Endothelial cell of umbilical vein (primary cell): ENCODE measurements around the gene C17orf114.

Source experiments
- BruUV-seq: library from RNA; stranded (reverse); fragments of 400-500 nt; replicated peaks from 2 replicates; lab custom pipeline; 2021; lab: Mats Ljungman, UMichigan
- CTCF ChIA-PET: fragments of 300-600, 350-600 bp; sonication (Branson Sonifier 250); formaldehyde crosslinking; loops from one replicate; lab custom pipeline; 2021; ENCODE audit warnings: antibody characterized with exemption, inconsistent platforms; lab: Charles Lee
- POLR2A ChIA-PET: fragments of 300-600, 350-600 bp; sonication (Branson Sonifier 250); formaldehyde crosslinking; loops from one replicate; lab custom pipeline; 2021; ENCODE audit warnings: antibody characterized with exemption, inconsistent platforms; lab: Charles Lee
- DNase-seq: peaks from one replicate; pipeline ENCODE4 v3.0.0-alpha.2; 2011; ENCODE audit warnings: low read depth, low spot score
- FAIRE-seq: peaks from 2 replicates; lab custom pipeline; 2011; peaks lifted over from hg19 to GRCh38; lab: Jason Lieb, UNC
- H2AFZ ChIP-seq: 2 replicates; pipeline ENCODE4 v1.6.0; 2012; ENCODE audit warnings: low read depth, low read length, control low read depth, inconsistent platforms
- H3K27ac ChIP-seq: 2 replicates; pipeline ENCODE4 v1.5.1; 2011; ENCODE audit warnings: low read depth, mild to moderate bottlenecking, control low read depth, low read length, moderate library complexity; ENCODE audit not compliant: insufficient read depth
- H3K27me3 ChIP-seq, 2 experiments: 2 replicates each; pipeline versions ENCODE4 v1.6.0 to v1.6.1; 2011; ENCODE audit warnings: low read length in 2 of 2, mixed read lengths in 1 of 2; ENCODE audit not compliant: control insufficient read depth in 2 of 2, insufficient read depth in 2 of 2
- H3K36me3 ChIP-seq, 2 experiments: 2 replicates in 1 of 2; 3 replicates in 1 of 2; pipeline ENCODE4 v1.5.1; 2011; ENCODE audit warnings: low read length in 2 of 2, mild to moderate bottlenecking in 1 of 2, moderate library complexity in 1 of 2; ENCODE audit not compliant: control insufficient read depth in 2 of 2, insufficient read depth in 2 of 2; ENCODE audit errors: extremely low read depth in 1 of 2
- H3K4me1 ChIP-seq: 3 replicates; pipeline ENCODE4 v1.5.1; 2011; ENCODE audit warnings: mild to moderate bottlenecking, low read length; ENCODE audit not compliant: control insufficient read depth, insufficient read depth; ENCODE audit errors: extremely low read depth
- H3K4me2 ChIP-seq: 2 replicates; pipeline ENCODE4 v1.6.1; 2011; ENCODE audit warnings: low read length, control low read depth, mixed read lengths; ENCODE audit not compliant: insufficient read depth
- H3K4me3 ChIP-seq, 3 experiments: fragments of 200-600 bp in 1 of 3; sonication (generic), shearing (Covaris generic) in 1 of 3; replicated peaks in 1 of 3; 2 replicates each; pipeline ENCODE4 v1.5.1; 2011 to 2016; ENCODE audit warnings: control low read depth in 3 of 3, low read length in 3 of 3, mild to moderate bottlenecking in 2 of 3, inconsistent platforms in 1 of 3, low read depth in 1 of 3, moderate library complexity in 1 of 3; ENCODE audit not compliant: insufficient read depth in 1 of 3
- H3K79me2 ChIP-seq: 2 replicates; pipeline ENCODE4 v1.6.0; 2012; ENCODE audit warnings: low read length, inconsistent platforms; ENCODE audit not compliant: control insufficient read depth, insufficient read depth
- H3K9ac ChIP-seq: replicated peaks from 2 replicates; pipeline ENCODE3; 2011; ENCODE audit warnings: low read length, control low read depth; ENCODE audit not compliant: insufficient read depth; ENCODE audit errors: extremely low read depth
- H3K9me1 ChIP-seq: replicated peaks from 3 replicates; pipeline ENCODE4 v1.6.0; 2011; ENCODE audit warnings: mild to moderate bottlenecking, low read length; ENCODE audit not compliant: control insufficient read depth, insufficient read depth; ENCODE audit errors: extremely low read depth
- H3K9me3 ChIP-seq: replicated peaks from 2 replicates; pipeline ENCODE4 v1.5.1; 2012; ENCODE audit warnings: low read length, inconsistent platforms; ENCODE audit not compliant: control insufficient read depth, insufficient read depth
- H4K20me1 ChIP-seq: replicated peaks from 2 replicates; pipeline ENCODE3; 2011; ENCODE audit warnings: mild to moderate bottlenecking, low read length; ENCODE audit not compliant: control insufficient read depth, insufficient read depth; ENCODE audit errors: extremely low read depth
- EZH2 ChIP-seq: IDR thresholded peaks from 2 replicates; pipeline ENCODE4 v1.6.1; 2012; ENCODE audit warnings: borderline replicate concordance, low read depth, mild to moderate bottlenecking, moderate library complexity, low read length, inconsistent platforms; ENCODE audit not compliant: severe bottlenecking
- FOS ChIP-seq: IDR thresholded peaks from 2 replicates; pipeline ENCODE4 v1.6.1; 2011; ENCODE audit warnings: mild to moderate bottlenecking, low read length, moderate library complexity, borderline replicate concordance; ENCODE audit not compliant: insufficient read depth
- GATA2 ChIP-seq: IDR thresholded peaks from 2 replicates; pipeline ENCODE4 v1.7.0; 2011; ENCODE audit warnings: low read depth, mild to moderate bottlenecking, moderate library complexity, mixed read lengths, low read length; ENCODE audit not compliant: insufficient read length, insufficient read depth
- JUN ChIP-seq: IDR thresholded peaks from 2 replicates; pipeline ENCODE4 v1.6.1; 2011; ENCODE audit warnings: borderline replicate concordance, low read depth; ENCODE audit not compliant: insufficient read length, insufficient read depth
- MYC ChIP-seq: IDR thresholded peaks from one replicate; pipeline ENCODE4 v1.6.1; 2011; ENCODE audit warnings: mild to moderate bottlenecking, low read depth, low read length
- POLR2A ChIP-seq: IDR thresholded peaks from 2 replicates; pipeline ENCODE4 v1.6.1; 2012; ENCODE audit warnings: low read depth, mild to moderate bottlenecking, control low read depth, low read length
- POLR2AphosphoS5 ChIP-seq: IDR thresholded peaks from 2 replicates; pipeline ENCODE4 v1.6.1; 2012; ENCODE audit warnings: low read depth, mild to moderate bottlenecking, control low read depth, low read length, moderate library complexity; ENCODE audit not compliant: insufficient read depth
- dilution Hi-C: fragments of 300-500 bp; cut with MboI; formaldehyde crosslinking; loops from one replicate; pipeline ENCODE4 v1.15.0; 2019; ENCODE audit warnings: low sequenced_read_pairs; ENCODE audit not compliant: extremely low pct_ligation_motif_present
- intact Hi-C: fragments of 100-400 bp; cut with micrococcal nuclease; formaldehyde crosslinking; loops from one replicate; pipeline ENCODE4 v1.10.0; 2022
- TF ChIP-seq, protein P1 (sequence below), 2 donors: IDR thresholded peaks; 1 replicate in 1 of 2; 2 replicates in 1 of 2; pipeline ENCODE4 v1.5.1; 2011; ENCODE audit warnings: low read length in 2 of 2, mild to moderate bottlenecking in 2 of 2, moderate library complexity in 2 of 2, control low read depth in 1 of 2, inconsistent platforms in 1 of 2, low read depth in 1 of 2; ENCODE audit not compliant: insufficient read depth in 1 of 2; ENCODE audit errors: extremely low read depth in 1 of 2
- TF ChIP-seq, protein P2 (sequence below): IDR thresholded peaks from 2 replicates; pipeline ENCODE4 v1.6.1; 2011; ENCODE audit not compliant: insufficient read depth, insufficient read length

C17orf114 gene

DNA sequence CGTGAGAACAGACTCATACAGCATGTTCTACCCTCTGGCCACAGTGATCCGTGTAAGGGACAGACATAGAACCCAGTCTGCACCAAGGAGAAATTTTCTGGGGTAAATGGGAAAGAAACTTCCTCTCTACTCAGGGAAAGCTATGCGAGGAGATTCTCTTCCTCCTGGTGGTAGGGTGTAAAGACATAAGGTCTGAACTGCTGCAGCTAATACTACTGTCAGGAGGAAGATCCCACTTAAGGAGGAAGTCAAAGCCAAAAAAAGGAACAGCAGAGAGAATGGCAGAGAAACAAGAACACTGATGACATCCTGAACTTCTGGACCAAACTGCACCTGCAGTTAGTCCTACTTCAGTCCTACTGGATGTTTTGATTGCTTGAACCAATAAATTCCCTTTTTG is 37.5 kb downstream of the C17orf114 start:
- H4K20me1 ChIP-seq = no peaks in the 10 kb centered on the region
- H3K4me1 ChIP-seq = no peaks in the 10 kb centered on the region
- FAIRE-seq (no peak), DNase-seq (no peak)
- H3K36me3 ChIP-seq = no peaks in the 10 kb centered on the region
- no peak overlapping the region for H3K9ac ChIP-seq
- no peaks in the 10 kb centered on the region for H3K79me2 ChIP-seq
- no peak overlapping the region for H3K27ac ChIP-seq
- CTCF ChIA-PET = interaction anchor here (1.4 kb wide), 1 partner anchor 16 kb away, joined by 3 read pairs; no protein-coding TSS in a partner anchor
- H3K9me3 ChIP-seq = no peaks in the 10 kb centered on the region
- H3K4me3 ChIP-seq = no peak overlapping the region
- dilution Hi-C loops (no loop called here), intact Hi-C loops (no loop called here)
- POLR2A ChIA-PET = no interaction called here
- TF ChIP-seq, protein P1, sequence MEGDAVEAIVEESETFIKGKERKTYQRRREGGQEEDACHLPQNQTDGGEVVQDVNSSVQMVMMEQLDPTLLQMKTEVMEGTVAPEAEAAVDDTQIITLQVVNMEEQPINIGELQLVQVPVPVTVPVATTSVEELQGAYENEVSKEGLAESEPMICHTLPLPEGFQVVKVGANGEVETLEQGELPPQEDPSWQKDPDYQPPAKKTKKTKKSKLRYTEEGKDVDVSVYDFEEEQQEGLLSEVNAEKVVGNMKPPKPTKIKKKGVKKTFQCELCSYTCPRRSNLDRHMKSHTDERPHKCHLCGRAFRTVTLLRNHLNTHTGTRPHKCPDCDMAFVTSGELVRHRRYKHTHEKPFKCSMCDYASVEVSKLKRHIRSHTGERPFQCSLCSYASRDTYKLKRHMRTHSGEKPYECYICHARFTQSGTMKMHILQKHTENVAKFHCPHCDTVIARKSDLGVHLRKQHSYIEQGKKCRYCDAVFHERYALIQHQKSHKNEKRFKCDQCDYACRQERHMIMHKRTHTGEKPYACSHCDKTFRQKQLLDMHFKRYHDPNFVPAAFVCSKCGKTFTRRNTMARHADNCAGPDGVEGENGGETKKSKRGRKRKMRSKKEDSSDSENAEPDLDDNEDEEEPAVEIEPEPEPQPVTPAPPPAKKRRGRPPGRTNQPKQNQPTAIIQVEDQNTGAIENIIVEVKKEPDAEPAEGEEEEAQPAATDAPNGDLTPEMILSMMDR (IDR thresholded peaks at IDR 0.05; ENCODE audit: extremely low read depth in 1 of 2, insufficient read depth in 1 of 2, low read depth in 1 of 2, low read length in 2 of 2) = no peak
- TF ChIP-seq, protein P2, sequence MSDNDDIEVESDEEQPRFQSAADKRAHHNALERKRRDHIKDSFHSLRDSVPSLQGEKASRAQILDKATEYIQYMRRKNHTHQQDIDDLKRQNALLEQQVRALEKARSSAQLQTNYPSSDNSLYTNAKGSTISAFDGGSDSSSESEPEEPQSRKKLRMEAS = no peak
- TF ChIP-seq POLR2A (no peak), FOS (no peak), JUN (no peak), GATA2 (no peak), POLR2AphosphoS5 (no peak), EZH2 (no peak), MYC (no peak)
- no TSS peak for BruUV-seq
- no peak overlapping the region for H3K4me2 ChIP-seq
- peaks cover 4 to 6% of the 10 kb centered on the region in 2 experiments for H3K27me3 ChIP-seq
- no peak overlapping the region for H2AFZ ChIP-seq
- H3K9me1 ChIP-seq = no peaks in the 10 kb centered on the region
